ENCODE measurements around the gene RAET1E. TPM values are rescaled to one million over a fixed set of nuclear protein-coding genes. Genes with fewer than 3 reads are reported as not detected.

Gene RAET1E
- total and polyA plus RNA-seq, 8 donors = 0.20 to 0.69 (median 0.50) TPM

DNA sequence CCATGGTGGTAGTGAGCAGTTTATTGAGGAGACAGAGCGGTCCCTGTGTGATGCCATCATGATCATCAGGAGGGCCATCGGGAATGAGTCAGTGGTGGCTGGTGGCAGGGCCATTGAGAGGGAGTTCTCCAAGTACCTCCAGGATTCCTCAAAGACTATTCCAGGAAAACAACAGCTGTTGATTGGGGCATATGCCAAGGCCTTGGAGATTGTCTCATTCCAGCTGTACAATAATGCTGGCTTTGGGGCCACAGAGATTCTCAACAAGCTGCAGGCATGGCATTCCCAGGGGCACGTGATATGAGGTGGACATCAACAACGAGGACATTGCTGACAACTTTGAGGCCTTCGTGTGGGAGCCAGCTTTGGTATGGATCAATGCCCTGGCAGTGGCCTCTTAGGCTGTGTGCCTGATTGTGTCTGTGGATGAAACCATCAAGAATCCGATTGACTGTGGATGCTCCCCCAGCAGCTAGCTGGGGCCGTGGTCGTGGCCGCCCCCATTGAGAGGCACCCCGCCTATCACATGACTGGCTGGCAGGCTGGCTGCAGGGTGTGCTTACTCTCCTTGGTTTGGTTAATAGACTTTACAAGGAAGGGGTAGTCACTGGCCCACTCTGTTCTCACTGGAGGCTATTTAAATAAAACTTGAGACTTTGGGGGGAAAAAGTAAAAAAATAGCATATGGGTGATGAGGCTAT is 16.7 kb downstream of the RAET1E start:
- Histone ChIP-seq H3K27ac (no peak overlapping the region), H3K4me1 (peaks cover 0 to 4% of the 10 kb centered on the region in 2 donors), H3K9me3 (no peaks in the 10 kb centered on the region), H3K36me3 (no peaks in the 10 kb centered on the region), H3K4me3 (no peak overlapping the region), H3K27me3 (no peaks in the 10 kb centered on the region)
- TF ChIP-seq, protein P1, sequence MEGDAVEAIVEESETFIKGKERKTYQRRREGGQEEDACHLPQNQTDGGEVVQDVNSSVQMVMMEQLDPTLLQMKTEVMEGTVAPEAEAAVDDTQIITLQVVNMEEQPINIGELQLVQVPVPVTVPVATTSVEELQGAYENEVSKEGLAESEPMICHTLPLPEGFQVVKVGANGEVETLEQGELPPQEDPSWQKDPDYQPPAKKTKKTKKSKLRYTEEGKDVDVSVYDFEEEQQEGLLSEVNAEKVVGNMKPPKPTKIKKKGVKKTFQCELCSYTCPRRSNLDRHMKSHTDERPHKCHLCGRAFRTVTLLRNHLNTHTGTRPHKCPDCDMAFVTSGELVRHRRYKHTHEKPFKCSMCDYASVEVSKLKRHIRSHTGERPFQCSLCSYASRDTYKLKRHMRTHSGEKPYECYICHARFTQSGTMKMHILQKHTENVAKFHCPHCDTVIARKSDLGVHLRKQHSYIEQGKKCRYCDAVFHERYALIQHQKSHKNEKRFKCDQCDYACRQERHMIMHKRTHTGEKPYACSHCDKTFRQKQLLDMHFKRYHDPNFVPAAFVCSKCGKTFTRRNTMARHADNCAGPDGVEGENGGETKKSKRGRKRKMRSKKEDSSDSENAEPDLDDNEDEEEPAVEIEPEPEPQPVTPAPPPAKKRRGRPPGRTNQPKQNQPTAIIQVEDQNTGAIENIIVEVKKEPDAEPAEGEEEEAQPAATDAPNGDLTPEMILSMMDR (IDR thresholded peaks at IDR 0.05) = no peak
- intact Hi-C loops (cut with DNase I) = no loop called here
- no peak for ATAC-seq
- no peak for DNase-seq

DNA sequence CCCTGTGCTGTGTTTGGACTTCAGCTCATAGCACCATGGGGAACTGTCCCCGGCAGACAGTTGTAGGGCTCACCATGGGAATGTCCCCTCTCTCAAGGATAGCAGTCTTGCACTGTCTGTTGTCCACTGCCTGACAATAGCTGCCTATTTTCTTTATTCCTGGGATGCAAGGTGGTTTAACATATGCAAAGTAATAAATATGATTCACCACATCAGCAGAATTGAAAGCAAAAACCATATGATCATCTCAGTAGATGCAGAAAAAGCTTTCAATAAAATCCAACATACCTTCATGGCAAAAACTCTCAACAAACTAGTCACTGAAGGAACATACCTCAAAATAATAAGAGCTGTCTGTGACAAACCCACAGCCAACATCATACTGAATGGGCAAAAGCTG is 20.3 kb downstream of the RAET1E start:
- intact Hi-C loops (cut with DNase I) = no loop called here
- Histone ChIP-seq H3K27me3 (no peaks in the 10 kb centered on the region), H3K9me3 (no peaks in the 10 kb centered on the region), H3K4me3 (no peak overlapping the region), H3K4me1 (no peaks in the 10 kb centered on the region), H3K27ac (no peak overlapping the region), H3K36me3 (no peaks in the 10 kb centered on the region)
- TF ChIP-seq, protein P1 (IDR thresholded peaks at IDR 0.05) = no peak
- ATAC-seq (no peak), DNase-seq (no peak)

DNA sequence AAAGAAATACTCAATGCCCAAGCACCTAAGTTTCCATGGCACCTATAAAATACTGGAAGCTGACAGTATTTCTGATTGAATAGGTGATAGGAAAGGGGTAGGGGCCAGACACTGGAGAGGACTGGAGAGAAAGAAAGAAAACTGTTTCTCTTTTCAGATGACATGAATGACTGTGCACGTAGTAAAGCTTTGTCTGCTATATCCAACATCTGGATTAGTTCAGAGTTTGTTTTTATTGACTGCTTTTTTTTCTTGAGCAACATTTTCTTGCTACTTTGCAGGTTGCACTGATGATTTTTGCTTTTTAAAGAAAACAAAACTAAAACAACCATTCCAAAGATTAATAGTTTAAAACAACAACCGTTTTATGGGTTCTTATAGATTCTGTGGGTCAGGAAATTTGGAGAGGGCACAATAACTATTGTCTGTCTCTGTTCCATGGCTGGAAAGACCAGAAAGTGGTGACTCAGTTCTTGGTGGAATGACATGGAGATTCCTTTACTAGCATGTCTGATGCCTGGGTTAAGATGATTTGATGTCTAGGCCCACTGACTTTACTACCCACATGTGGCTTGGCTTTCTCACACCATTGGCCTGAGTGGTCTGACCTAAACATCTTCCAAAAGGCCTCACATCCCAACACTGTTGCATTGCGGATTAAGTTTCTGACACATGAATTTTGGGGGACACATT is 21.5 kb downstream of the RAET1E start:
- Histone ChIP-seq H3K9me3 (no peaks in the 10 kb centered on the region), H3K27me3 (no peaks in the 10 kb centered on the region), H3K36me3 (no peaks in the 10 kb centered on the region), H3K4me1 (no peaks in the 10 kb centered on the region), H3K4me3 (no peak overlapping the region), H3K27ac (no peak overlapping the region)
- TF ChIP-seq, protein P1 (IDR thresholded peaks at IDR 0.05) = no peak
- ATAC-seq (no peak), DNase-seq (no peak)
- intact Hi-C loops (cut with DNase I) = no loop called here

DNA sequence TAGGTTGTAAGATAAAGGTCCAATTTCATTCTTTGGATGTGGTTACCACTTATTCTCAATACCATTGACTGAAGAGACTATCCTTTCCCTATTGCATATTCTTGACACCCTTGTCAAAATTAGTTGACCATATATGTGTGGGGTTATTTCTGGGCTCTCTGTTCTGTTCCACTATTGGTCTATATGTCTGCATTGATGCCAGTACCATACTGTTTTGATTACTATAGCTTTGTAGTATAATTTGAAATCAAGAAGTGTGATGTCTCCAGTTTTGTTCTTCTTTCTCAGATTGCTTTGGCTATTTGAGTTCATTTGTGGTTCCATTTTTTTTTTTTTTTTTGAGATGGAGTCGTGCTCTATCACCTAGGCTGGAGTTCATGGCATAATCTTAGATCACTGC is 25.7 kb downstream of the RAET1E start:
- DNase-seq = no peak
- no peaks in the 10 kb centered on the region for H3K9me3 ChIP-seq
- no peaks in the 10 kb centered on the region for H3K4me1 ChIP-seq
- H3K4me3 ChIP-seq = no peak overlapping the region
- ATAC-seq = no peak
- no peak overlapping the region for H3K27ac ChIP-seq
- TF ChIP-seq, protein P1 (IDR thresholded peaks at IDR 0.05) = no peak
- H3K27me3 ChIP-seq = no peaks in the 10 kb centered on the region
- no peaks in the 10 kb centered on the region for H3K36me3 ChIP-seq
- intact Hi-C loops (cut with DNase I) = no loop called here

DNA sequence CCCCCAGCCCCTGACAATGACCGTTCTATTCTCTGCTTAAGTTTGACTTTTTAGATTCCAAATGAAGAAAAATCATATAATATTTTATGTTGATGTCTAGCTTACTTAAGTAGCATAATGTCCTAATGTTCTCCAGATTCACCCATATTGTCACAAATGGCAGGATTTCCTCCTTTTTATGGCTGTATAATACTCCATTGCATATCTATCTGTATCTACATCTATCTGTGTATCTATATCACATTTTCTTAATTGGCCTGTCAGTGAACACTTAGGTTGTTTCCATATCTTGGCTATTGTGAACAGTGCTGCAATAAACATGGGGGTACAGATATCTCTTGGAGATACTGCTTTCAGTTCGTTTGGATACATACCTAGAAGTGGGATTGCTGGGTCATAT is 26.7 kb downstream of the RAET1E start:
- intact Hi-C loops (cut with DNase I) = no loop called here
- Histone ChIP-seq H3K4me3 (no peak overlapping the region), H3K4me1 (no peaks in the 10 kb centered on the region), H3K27ac (no peak overlapping the region), H3K9me3 (no peaks in the 10 kb centered on the region), H3K36me3 (no peaks in the 10 kb centered on the region), H3K27me3 (no peaks in the 10 kb centered on the region)
- TF ChIP-seq, protein P1 (IDR thresholded peaks at IDR 0.05) = no peak
- DNase-seq (no peak), ATAC-seq (no peak)

Measured in left lung (tissue), 10 donors.